K562 (cell line): ENCODE measurements around the gene DNAH3. TPM values are rescaled to one million over a fixed set of nuclear protein-coding genes. Genes with fewer than 3 reads are reported as not detected.
A peak's percentile ranks its signal among the peaks of the same experiment; 100 is the strongest.

Experiments used
- EHMT2 ChIP-seq: fragments of 450-650 bp; IDR thresholded peaks from 2 replicates; pipeline ENCODE4 v1.6.1; 2018; ENCODE audit warnings: antibody characterized with exemption
- EWSR1 ChIP-seq: fragments of 450-650 bp; IDR thresholded peaks from 2 replicates; pipeline ENCODE4 v1.6.1; 2018; ENCODE audit warnings: borderline replicate concordance, mild to moderate bottlenecking, low read depth, moderate library complexity; ENCODE audit not compliant: partially characterized antibody
- GABPB1 ChIP-seq: sonication (generic); formaldehyde crosslinking; IDR thresholded peaks from 2 replicates; pipeline ENCODE4 v1.8.0; 2022; ENCODE audit warnings: mild to moderate bottlenecking, missing genetic modification reagents
- KAT2B ChIP-seq: IDR thresholded peaks from one replicate; pipeline ENCODE4 v1.6.1; 2012; ENCODE audit warnings: low read depth, mild to moderate bottlenecking, control low read depth, inconsistent platforms, low read length, moderate library complexity
- MAFG ChIP-seq: fragments of 450-650 bp; conservative IDR thresholded peaks from 2 replicates; pipeline ENCODE4 v1.6.1; 2016; ENCODE audit warnings: missing genetic modification characterization, missing compliant biosample characterization
- MEF2A ChIP-seq: IDR thresholded peaks from 2 replicates; pipeline ENCODE4 v1.6.1; 2011; ENCODE audit warnings: low read depth, mild to moderate bottlenecking, low read length, moderate library complexity; ENCODE audit not compliant: control insufficient read depth
- PURB ChIP-seq: sonication (generic); formaldehyde crosslinking; IDR thresholded peaks from 2 replicates; pipeline ENCODE4 v1.9.0; 2021; ENCODE audit warnings: low read depth, mild to moderate bottlenecking, missing genetic modification reagents
- RBFOX2 ChIP-seq: fragments of 200-400 bp; formaldehyde crosslinking; IDR thresholded peaks from 2 replicates; pipeline ENCODE4 v1.6.1; 2017; ENCODE audit warnings: low read depth, mild to moderate bottlenecking, low read length, moderate library complexity
- SRSF1 ChIP-seq: fragments of 200-400 bp; formaldehyde crosslinking; IDR thresholded peaks from 2 replicates; pipeline ENCODE4 v1.6.1; 2017; ENCODE audit warnings: mild to moderate bottlenecking, low read depth, low read length, moderate library complexity
- ZFX ChIP-seq: sonication (generic); formaldehyde crosslinking; IDR thresholded peaks from 2 replicates; pipeline ENCODE4 v1.8.0; 2022; ENCODE audit warnings: mild to moderate bottlenecking, missing genetic modification reagents, moderate library complexity
- ZNF134 ChIP-seq: fragments of 250-450 bp; sonication (Bioruptor Pico); conservative IDR thresholded peaks from 2 replicates; pipeline ENCODE4 v1.4.0; 2020
- ZNF384 ChIP-seq: IDR thresholded peaks from 2 replicates; pipeline ENCODE4 v1.6.1; 2012; ENCODE audit warnings: low read depth, low read length, improper control_type of control experiment
- ZNF408 ChIP-seq: fragments of 250-450 bp; sonication (Bioruptor Pico); IDR thresholded peaks from 2 replicates; pipeline ENCODE4 v1.4.0; 2020; ENCODE audit warnings: low read depth, mild to moderate bottlenecking, moderate library complexity
- ZNF77 ChIP-seq: fragments of 250-450 bp; sonication (Bioruptor Pico); IDR thresholded peaks from 2 replicates; pipeline ENCODE4 v1.5.0; 2020
- polyA plus RNA-seq, 8 experiments: library from polyadenylated mRNA; depleted of rRNA in 4 of 8; stranded (reverse) in 5 of 8; unstranded in 3 of 8; fragments of >200 nt; fragmentation: Nextera tagmentation in 2 of 8; fragmentation: Illumina TruSeq in 1 of 8; extraction: Ambion mirVana in 2 of 8; extraction: Trizol in 1 of 8; gene quantifications; 2 replicates each; pipeline versions ENCODE4 v1.2.1 to v1.2.3, GENCODE V29; 2011 to 2014; ENCODE audit warnings: inconsistent platforms in 1 of 8, missing spikeins in 1 of 8
- total RNA-seq, 7 experiments: library from RNA; depleted of rRNA in 6 of 7; stranded (reverse); fragments of >200 nt in 6 of 7; fragmentation: Illumina TruSeq in 2 of 7; extraction: Trizol in 2 of 7; gene quantifications; 2 replicates each; pipeline versions ENCODE4 v1.2.1 to v1.2.3, GENCODE V29; 2011 to 2021; ENCODE audit warnings: low replicate concordance in 1 of 7
- TF ChIP-seq, protein P1 (sequence below): fragments of 450-650 bp; IDR thresholded peaks from one replicate; pipeline ENCODE4 v1.6.1; 2018; ENCODE audit warnings: mild to moderate bottlenecking, moderate library complexity; ENCODE audit not compliant: partially characterized antibody
- TF ChIP-seq, protein P2 (sequence below): fragments of 450-650 bp; formaldehyde crosslinking; IDR thresholded peaks from 2 replicates; pipeline ENCODE4 v1.4.0; 2020; ENCODE audit warnings: mild to moderate bottlenecking
- TF ChIP-seq, protein P3 (sequence below): sonication (generic); formaldehyde crosslinking; IDR thresholded peaks from 2 replicates; pipeline ENCODE4 v1.8.1; 2022; ENCODE audit warnings: missing genetic modification reagents
- TF ChIP-seq, protein P4 (sequence below): fragments of 250-450 bp; sonication (Bioruptor Pico); IDR thresholded peaks from 2 replicates; pipeline ENCODE4 v1.8.0; 2021; ENCODE audit warnings: borderline replicate concordance, mild to moderate bottlenecking, moderate library complexity; ENCODE audit not compliant: poor library complexity, severe bottlenecking
- TF ChIP-seq, protein P5 (sequence below), 2 experiments: fragments of 450-650 bp; IDR thresholded peaks; 2 replicates each; pipeline ENCODE4 v1.6.1; 2016
- TF ChIP-seq, protein P6 (sequence below): sonication (generic); formaldehyde crosslinking; IDR thresholded peaks from 2 replicates; pipeline ENCODE4 v1.8.0; 2022; ENCODE audit warnings: mild to moderate bottlenecking, low read depth, missing genetic modification reagents

Gene DNAH3
- total and polyA plus RNA-seq, 9 of the 15 experiments (the other 6 are each of a cell fraction or from before 2014, with no cell fraction given): 0.32 to 0.84 (median 0.44) TPM

DNA sequence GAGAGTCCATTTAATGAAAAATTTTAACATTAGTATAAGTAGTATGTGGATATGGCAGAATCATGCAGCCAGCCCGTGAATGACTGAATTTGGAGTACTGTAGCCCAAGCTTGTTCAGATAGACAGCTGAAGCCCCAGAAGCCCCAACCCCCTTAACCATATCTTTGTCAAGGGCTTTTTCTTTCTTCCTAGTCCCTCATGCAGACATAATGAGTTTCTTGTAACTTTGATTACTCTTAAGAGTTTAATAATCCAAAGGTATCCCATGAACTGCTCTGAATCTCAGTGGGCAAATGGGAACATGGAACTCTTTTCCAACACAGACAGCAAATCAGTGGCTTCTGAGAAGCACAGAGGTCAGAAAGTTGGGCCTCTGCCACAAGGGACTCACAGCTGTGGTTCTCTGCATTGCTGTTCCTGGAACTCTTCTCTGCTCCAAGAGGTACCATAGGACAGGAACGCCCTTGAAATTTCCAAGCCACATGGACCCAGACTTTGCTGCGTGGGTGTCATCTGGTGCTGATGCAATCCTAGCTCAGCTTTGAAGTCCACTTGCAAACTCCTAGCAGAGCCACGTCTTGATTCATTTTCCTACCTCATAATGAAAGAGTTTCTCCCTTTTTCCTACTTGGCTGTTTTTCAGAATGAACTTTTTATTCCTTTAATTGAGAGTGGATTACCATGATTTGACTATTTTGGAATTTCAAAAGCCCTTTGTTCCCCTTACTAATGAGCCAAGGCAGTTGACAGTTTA is 232.0 kb downstream of the DNAH3 start (continued):
- TF ChIP-seq, protein P1, sequence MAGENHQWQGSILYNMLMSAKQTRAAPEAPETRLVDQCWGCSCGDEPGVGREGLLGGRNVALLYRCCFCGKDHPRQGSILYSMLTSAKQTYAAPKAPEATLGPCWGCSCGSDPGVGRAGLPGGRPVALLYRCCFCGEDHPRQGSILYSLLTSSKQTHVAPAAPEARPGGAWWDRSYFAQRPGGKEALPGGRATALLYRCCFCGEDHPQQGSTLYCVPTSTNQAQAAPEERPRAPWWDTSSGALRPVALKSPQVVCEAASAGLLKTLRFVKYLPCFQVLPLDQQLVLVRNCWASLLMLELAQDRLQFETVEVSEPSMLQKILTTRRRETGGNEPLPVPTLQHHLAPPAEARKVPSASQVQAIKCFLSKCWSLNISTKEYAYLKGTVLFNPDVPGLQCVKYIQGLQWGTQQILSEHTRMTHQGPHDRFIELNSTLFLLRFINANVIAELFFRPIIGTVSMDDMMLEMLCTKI: no peak
- TF ChIP-seq RBFOX2 (peak; percentile 57), MAFG (no peak; the same call in 1 of the 2 replicates), KAT2B (no peak), ZNF77 (CRISPR knock-in tag) (no peak), EHMT2 (peak; percentile 80; the same call in 1 of the 2 replicates), ZFX (CRISPR knock-in tag) (no peak), PURB (no peak), GABPB1 (CRISPR knock-in tag) (no peak), ZNF134 (CRISPR knock-in tag) (no peak), ZNF408 (no peak), SRSF1 (no peak), MEF2A (no peak), EWSR1 (no peak), ZNF384 (no peak)
- TF ChIP-seq, protein P2, sequence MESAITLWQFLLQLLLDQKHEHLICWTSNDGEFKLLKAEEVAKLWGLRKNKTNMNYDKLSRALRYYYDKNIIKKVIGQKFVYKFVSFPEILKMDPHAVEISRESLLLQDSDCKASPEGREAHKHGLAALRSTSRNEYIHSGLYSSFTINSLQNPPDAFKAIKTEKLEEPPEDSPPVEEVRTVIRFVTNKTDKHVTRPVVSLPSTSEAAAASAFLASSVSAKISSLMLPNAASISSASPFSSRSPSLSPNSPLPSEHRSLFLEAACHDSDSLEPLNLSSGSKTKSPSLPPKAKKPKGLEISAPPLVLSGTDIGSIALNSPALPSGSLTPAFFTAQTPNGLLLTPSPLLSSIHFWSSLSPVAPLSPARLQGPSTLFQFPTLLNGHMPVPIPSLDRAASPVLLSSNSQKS: no peak
- TF ChIP-seq, protein P3, sequence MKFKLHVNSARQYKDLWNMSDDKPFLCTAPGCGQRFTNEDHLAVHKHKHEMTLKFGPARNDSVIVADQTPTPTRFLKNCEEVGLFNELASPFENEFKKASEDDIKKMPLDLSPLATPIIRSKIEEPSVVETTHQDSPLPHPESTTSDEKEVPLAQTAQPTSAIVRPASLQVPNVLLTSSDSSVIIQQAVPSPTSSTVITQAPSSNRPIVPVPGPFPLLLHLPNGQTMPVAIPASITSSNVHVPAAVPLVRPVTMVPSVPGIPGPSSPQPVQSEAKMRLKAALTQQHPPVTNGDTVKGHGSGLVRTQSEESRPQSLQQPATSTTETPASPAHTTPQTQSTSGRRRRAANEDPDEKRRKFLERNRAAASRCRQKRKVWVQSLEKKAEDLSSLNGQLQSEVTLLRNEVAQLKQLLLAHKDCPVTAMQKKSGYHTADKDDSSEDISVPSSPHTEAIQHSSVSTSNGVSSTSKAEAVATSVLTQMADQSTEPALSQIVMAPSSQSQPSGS (CRISPR knock-in tag): no peak
- TF ChIP-seq, protein P4, sequence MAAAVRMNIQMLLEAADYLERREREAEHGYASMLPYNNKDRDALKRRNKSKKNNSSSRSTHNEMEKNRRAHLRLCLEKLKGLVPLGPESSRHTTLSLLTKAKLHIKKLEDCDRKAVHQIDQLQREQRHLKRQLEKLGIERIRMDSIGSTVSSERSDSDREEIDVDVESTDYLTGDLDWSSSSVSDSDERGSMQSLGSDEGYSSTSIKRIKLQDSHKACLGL (CRISPR knock-in tag): no peak
- TF ChIP-seq, protein P5, sequence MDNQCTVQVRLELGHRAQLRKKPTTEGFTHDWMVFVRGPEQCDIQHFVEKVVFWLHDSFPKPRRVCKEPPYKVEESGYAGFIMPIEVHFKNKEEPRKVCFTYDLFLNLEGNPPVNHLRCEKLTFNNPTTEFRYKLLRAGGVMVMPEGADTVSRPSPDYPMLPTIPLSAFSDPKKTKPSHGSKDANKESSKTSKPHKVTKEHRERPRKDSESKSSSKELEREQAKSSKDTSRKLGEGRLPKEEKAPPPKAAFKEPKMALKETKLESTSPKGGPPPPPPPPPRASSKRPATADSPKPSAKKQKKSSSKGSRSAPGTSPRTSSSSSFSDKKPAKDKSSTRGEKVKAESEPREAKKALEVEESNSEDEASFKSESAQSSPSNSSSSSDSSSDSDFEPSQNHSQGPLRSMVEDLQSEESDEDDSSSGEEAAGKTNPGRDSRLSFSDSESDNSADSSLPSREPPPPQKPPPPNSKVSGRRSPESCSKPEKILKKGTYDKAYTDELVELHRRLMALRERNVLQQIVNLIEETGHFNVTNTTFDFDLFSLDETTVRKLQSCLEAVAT (IDR thresholded peaks at IDR 0.05): no peak
- TF ChIP-seq, protein P6, sequence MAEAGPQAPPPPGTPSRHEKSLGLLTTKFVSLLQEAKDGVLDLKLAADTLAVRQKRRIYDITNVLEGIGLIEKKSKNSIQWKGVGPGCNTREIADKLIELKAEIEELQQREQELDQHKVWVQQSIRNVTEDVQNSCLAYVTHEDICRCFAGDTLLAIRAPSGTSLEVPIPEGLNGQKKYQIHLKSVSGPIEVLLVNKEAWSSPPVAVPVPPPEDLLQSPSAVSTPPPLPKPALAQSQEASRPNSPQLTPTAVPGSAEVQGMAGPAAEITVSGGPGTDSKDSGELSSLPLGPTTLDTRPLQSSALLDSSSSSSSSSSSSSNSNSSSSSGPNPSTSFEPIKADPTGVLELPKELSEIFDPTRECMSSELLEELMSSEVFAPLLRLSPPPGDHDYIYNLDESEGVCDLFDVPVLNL: no peak
